Fibroblast of pulmonary artery (primary cell): ENCODE results near the gene ATP6V1G2.

Source experiments
- DNase-seq: peaks from one replicate; pipeline ENCODE4 v3.0.0-alpha.2; 2010; ENCODE audit warnings: low read depth
- H3K4me3 ChIP-seq: replicated peaks from 2 replicates; pipeline ENCODE4 v1.5.1; 2011; ENCODE audit warnings: low read depth, mild to moderate bottlenecking, control low read depth, low read length, moderate library complexity
- TF ChIP-seq, protein P1 (sequence below): IDR thresholded peaks from 2 replicates; pipeline ENCODE4 v1.5.1; 2011; ENCODE audit warnings: mild to moderate bottlenecking, control low read depth, low read length, inconsistent platforms; ENCODE audit errors: missing control alignments

ATP6V1G2 gene

DNA sequence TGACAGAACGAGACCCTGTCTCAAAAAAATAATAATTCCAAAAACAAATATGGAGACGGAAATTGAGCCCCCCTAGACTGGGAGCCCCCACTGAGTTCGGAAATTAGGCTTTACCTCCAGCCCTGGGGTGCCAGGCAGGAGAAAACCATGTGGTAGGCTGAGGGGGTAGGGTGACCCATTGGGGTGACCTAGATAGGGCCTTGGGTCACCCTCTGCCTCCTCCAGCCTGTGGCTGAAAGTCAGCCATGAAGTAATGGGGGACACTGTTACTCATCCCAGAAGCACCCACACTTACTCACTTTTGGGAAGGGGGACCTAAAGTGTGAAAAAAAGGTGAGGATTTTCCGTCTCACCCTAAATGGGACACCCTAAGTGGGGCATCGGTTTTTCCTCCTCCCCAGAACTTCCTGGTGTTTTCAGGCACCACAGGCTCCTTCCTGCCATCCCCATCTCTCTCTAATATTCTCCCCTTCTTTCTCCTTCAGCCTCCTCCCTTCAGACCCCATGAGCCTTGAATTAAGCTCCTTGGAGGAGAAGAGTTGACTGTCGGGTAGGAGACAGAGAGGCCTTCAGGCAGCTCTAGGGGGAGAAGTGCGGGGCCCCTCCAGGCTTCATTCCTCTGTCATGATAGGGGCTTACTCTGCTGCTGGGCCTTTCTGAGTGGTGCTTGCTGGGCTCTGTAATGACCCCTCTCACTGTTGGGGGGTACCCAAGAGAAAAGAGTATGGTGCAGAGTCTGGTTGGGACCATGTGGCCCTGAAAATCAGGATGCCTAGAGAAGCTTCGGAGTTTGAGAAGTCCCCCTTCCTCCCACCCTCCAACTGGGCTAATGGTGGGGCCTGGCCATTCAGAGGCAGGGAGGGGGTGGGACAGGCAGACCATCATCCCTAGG lies 33.4 kb upstream of the ATP6V1G2 start:
- TF ChIP-seq, protein P1, sequence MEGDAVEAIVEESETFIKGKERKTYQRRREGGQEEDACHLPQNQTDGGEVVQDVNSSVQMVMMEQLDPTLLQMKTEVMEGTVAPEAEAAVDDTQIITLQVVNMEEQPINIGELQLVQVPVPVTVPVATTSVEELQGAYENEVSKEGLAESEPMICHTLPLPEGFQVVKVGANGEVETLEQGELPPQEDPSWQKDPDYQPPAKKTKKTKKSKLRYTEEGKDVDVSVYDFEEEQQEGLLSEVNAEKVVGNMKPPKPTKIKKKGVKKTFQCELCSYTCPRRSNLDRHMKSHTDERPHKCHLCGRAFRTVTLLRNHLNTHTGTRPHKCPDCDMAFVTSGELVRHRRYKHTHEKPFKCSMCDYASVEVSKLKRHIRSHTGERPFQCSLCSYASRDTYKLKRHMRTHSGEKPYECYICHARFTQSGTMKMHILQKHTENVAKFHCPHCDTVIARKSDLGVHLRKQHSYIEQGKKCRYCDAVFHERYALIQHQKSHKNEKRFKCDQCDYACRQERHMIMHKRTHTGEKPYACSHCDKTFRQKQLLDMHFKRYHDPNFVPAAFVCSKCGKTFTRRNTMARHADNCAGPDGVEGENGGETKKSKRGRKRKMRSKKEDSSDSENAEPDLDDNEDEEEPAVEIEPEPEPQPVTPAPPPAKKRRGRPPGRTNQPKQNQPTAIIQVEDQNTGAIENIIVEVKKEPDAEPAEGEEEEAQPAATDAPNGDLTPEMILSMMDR, result no peak
- DNase-seq, result no peak
- H3K4me3 ChIP-seq, result no peak overlapping the region

DNA sequence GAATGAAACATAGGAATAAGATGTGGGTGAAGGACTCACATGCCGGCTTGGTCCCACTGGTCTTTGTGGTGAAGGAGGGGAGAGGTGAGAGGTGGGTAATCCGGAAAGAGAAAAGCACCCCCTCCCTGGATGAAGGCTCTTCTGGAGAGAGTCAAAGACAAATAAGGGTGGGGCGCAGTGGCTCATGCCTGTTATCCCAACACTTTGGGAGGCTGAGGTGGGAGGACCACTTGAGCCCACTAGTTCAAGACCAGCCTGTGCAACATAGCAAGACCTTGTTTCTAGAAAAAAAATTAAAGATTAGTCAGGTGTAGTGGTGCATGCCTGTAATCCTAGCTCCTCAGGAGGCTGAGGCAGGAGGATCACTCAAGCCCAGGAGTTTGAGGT lies 32.7 kb upstream of the ATP6V1G2 start:
- no peak overlapping the region for H3K4me3 ChIP-seq
- TF ChIP-seq, protein P1, result no peak
- no peak for DNase-seq

DNA sequence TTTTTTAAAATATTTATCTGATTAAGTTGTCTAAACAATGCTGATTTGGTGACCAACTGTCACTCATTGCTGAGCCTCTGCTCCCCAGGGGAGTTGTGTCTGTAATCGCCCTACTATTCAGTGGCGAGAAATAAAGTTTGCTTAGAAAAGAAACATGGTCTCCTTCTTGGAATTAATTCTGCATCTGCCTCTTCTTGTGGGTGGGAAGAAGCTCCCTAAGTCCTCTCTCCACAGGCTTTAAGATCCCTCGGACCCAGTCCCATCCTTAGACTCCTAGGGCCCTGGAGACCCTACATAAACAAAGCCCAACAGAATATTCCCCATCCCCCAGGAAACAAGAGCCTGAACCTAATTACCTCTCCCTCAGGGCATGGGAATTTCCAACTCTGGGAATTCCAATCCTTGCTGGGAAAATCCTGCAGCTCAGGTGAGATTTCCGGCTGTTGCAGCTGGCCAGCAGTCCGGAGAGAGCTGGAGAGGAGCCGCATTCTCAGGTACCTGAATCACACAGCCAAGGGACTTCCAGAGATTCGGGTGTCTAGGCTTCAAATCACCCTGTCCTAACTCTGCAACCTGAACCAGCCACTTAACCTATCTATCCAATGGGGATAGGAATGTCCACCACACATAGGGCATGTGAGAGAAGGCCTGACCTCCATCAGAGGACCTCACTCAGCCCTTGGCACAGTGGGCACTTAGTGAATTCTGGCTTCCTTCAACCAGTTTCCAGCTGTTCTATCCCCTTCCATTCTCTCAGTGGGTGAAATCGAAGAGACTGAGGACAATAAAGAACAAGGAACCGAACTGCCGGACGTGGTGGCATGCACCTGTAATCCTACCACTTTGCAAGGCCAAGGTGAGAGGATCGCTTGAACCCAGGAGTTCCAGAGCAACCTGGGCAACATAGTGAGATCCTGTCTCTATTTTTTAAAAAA lies 32.0 kb upstream of the ATP6V1G2 start:
- DNase-seq, result no peak
- no peak overlapping the region for H3K4me3 ChIP-seq
- TF ChIP-seq, protein P1, result no peak

DNA sequence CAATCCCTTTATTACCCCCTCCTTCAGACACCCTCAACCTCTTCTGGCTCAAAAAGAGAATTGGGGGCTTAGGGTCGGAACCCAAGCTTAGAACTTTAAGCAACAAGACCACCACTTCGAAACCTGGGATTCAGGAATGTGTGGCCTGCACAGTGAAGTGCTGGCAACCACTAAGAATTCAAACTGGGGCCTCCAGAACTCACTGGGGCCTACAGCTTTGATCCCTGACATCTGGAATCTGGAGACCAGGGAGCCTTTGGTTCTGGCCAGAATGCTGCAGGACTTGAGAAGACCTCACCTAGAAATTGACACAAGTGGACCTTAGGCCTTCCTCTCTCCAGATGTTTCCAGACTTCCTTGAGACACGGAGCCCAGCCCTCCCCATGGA lies 31.2 kb upstream of the ATP6V1G2 start:
- DNase-seq, result no peak

DNA sequence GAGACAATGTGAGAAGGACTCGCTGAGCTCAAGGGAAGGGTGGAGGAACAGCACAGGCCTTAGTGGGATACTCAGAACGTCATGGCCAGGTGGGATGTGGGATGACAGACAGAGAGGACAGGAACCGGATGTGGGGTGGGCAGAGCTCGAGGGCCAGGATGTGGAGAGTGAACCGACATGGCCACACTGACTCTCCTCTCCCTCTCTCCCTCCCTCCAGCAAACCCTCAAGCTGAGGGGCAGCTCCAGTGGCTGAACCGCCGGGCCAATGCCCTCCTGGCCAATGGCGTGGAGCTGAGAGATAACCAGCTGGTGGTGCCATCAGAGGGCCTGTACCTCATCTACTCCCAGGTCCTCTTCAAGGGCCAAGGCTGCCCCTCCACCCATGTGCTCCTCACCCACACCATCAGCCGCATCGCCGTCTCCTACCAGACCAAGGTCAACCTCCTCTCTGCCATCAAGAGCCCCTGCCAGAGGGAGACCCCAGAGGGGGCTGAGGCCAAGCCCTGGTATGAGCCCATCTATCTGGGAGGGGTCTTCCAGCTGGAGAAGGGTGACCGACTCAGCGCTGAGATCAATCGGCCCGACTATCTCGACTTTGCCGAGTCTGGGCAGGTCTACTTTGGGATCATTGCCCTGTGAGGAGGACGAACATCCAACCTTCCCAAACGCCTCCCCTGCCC lies 30.6 kb upstream of the ATP6V1G2 start:
- TF ChIP-seq, protein P1, result no peak
- DNase-seq, result no peak

More for the DNA sequence above, 31.2 kb upstream of the ATP6V1G2 start:
- no peak overlapping the region for H3K4me3 ChIP-seq
- TF ChIP-seq, protein P1, result no peak

DNA sequence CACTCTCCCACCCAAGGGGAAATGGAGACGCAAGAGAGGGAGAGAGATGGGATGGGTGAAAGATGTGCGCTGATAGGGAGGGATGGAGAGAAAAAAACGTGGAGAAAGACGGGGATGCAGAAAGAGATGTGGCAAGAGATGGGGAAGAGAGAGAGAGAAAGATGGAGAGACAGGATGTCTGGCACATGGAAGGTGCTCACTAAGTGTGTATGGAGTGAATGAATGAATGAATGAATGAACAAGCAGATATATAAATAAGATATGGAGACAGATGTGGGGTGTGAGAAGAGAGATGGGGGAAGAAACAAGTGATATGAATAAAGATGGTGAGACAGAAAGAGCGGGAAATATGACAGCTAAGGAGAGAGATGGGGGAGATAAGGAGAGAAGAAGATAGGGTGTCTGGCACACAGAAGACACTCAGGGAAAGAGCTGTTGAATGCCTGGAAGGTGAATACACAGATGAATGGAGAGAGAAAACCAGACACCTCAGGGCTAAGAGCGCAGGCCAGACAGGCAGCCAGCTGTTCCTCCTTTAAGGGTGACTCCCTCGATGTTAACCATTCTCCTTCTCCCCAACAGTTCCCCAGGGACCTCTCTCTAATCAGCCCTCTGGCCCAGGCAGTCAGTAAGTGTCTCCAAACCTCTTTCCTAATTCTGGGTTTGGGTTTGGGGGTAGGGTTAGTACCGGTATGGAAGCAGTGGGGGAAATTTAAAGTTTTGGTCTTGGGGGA lies 29.7 kb upstream of the ATP6V1G2 start:
- TF ChIP-seq, protein P1, result no peak
- H3K4me3 ChIP-seq, result no peak overlapping the region
- no peak for DNase-seq

More for the DNA sequence above, 30.6 kb upstream of the ATP6V1G2 start:
- no peak overlapping the region for H3K4me3 ChIP-seq
